GM21825 (cell line): ENCODE results near the gene TAF1B.
"Not testable (repeated sequence)": the region's sequence is repeated elsewhere in the genome, so short reads cannot be mapped to it uniquely, and the experiment has no call there.

Experiments used
- ATAC-seq: cut with Tn5 transposase; IDR thresholded peaks from one replicate; pipeline ENCODE4 v1.9.1; 2021; ENCODE audit warnings: mild to moderate bottlenecking, moderate library complexity; ENCODE audit not compliant: unreplicated experiment

The TAF1B gene

GRCh38 chr2:9826208-9826607 lies 17.1 kb upstream of the TAF1B start:
- ATAC-seq, result no peak

GRCh38 chr2:9830685-9831410 lies 12.4 kb upstream of the TAF1B start:
- ATAC-seq, result no peak

GRCh38 chr2:9831670-9832069 lies 11.6 kb upstream of the TAF1B start:
- ATAC-seq, result no peak

- no peak for ATAC-seq
Observed at GRCh38 chr2:9832586-9832985, 10.7 kb upstream of the TAF1B start.

- ATAC-seq, result not testable (repeated sequence)
Observed at GRCh38 chr2:9835068-9835467, 8.2 kb upstream of the TAF1B start.

GRCh38 chr2:9836074-9836473 lies 7.2 kb upstream of the TAF1B start:
- ATAC-seq, result no peak

- ATAC-seq, result no peak
Observed at GRCh38 chr2:9836517-9836916, 6.8 kb upstream of the TAF1B start.

- no peak for ATAC-seq
Observed at GRCh38 chr2:9837451-9837850, 5.8 kb upstream of the TAF1B start.

GRCh38 chr2:9838391-9838790 lies 4.9 kb upstream of the TAF1B start:
- no peak for ATAC-seq

- ATAC-seq, result no peak
Observed at GRCh38 chr2:9842487-9843228, 616 bp upstream of the TAF1B start.

- no peak for ATAC-seq
Observed at GRCh38 chr2:9844036-9844483, 786 bp downstream of the TAF1B start.

GRCh38 chr2:9844576-9844975 lies 1.3 kb downstream of the TAF1B start:
- no peak for ATAC-seq

- ATAC-seq, result no peak
Observed at GRCh38 chr2:9846554-9846953, 3.3 kb downstream of the TAF1B start.

- ATAC-seq, result no peak
Observed at GRCh38 chr2:9847140-9847539, 3.9 kb downstream of the TAF1B start.

- no peak for ATAC-seq
Observed at GRCh38 chr2:9852881-9853280, 9.6 kb downstream of the TAF1B start.

- ATAC-seq, result no peak
Observed at GRCh38 chr2:9857814-9858729, 14.8 kb downstream of the TAF1B start.

- ATAC-seq, result no peak
Observed at GRCh38 chr2:9858730-9859068, 15.4 kb downstream of the TAF1B start.

- not testable (repeated sequence) for ATAC-seq
Observed at GRCh38 chr2:9860922-9861580, 17.8 kb downstream of the TAF1B start.

- ATAC-seq, result no peak
Observed at GRCh38 chr2:9867881-9868280, 24.6 kb downstream of the TAF1B start.

GRCh38 chr2:9873337-9873736 lies 30.1 kb downstream of the TAF1B start:
- no peak for ATAC-seq

- no peak for ATAC-seq
Observed at GRCh38 chr2:9877026-9877425, 33.8 kb downstream of the TAF1B start.
